ENCODE results near the gene HSPA12B.

HSPA12B gene

DNA sequence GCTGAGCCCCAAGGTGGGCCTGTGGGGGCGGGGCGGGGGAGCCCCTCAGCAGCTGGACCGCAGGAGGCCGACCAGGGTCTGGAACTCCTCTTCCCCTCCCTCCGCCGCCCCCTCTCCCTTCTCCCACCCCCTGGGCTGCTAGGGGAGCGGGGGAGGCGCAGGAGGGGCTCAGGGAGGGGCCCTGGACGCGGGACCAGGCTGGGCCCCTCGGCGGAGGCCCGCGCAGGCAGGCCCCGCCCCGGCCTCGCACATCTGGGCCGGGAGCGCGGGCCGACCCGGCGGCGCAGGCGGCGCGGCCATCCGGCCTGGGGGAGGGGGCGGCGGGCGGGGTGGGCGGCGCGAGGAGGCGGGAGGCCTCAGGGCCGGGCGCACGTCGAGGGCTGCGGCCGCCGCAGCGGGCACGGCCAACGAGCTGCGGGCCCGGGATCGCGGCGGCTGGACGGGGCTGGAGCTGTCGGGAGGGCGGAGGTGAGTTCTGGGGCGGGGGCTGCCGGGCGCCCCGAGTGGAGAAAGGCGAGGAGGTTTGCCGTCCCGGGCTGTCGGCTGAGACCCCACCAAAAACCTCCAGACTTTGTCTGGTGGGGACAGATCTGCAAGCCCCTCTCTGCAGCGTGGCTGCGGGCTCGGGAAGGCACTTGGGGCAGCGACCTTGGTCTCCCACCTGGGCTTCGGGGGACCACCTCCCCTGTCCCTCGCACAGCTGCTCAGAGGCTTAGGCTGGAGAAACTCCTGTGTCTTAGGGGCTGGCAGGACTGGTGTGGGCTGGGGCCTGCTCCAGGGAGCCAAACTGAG, at the start of gene HSPA12B:
HSPA12B (plus strand) TSS at position 359 of the 792 bp plus-strand sequence. CDS start 5,990 bp downstream, outside the sequence.
- no peak for DNase-seq (ENCODE audit: low read depth in 3 of 3)

DNA sequence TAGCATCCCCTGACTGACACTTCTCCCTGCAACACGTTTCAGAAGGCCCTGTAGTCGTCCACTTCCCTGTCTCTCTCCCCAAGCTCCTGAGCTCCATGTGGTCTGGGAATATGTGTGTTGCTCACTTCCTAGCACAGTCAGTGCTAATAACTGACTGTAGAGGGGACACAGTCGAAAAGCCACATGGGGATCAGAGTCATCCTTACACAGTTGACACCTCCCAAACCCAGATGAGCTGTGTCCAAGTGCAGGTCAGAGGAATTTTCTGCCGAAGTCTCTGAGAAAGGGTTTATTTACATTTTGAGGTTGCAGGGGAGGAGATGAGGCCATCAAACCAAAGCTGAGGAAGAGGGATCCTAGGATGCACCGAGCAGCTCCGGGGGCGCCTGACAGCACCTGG, 47.1 kb upstream of the HSPA12B start:
- no peak for DNase-seq (ENCODE audit: low read depth in 3 of 3)

DNA sequence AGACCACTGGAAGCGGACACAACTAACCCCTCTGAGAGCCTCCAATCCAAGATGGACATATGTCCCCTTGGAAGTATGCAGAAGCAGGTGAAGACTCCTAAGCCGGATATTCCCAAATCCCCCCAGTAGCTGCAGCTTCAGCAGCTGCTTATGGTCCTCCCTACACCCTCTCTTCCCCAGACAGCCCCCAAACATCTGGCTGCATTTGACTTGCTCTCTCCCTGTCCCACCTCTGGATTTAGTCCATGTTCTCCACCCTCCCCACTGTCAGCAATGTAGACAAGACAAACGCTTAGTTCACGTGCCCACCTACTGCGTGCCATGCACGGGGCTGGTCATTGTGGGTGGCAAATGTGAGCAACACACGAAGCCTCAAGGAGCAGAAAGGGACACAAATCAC, 46.1 kb upstream of the HSPA12B start:
- DNase-seq (ENCODE audit: low read depth in 3 of 3) = no peak

DNA sequence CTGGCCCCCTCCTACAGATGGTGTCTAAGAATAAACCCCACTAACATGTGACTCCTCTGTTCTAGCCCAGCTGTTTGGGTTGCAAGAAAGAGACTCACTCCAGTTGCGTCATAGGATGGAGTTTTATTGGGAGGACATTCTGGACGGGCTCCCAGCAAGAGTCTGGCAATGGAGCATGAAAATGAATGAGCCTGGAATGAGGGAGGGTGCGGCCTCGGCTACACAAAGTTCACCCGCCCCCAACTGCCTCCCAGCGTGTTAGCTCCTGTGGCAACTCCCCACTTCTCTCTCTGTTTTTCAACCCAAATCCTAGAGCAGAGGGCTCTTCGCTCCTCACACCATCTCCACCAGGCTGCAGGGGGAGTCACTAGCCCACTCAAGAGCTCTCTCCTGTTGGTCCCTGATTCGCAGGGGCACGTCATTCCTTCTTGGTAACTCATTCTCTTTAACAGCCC, 45.6 kb upstream of the HSPA12B start:
- DNase-seq (ENCODE audit: low read depth in 3 of 3) = no peak

- no peak for DNase-seq (ENCODE audit: low read depth in 3 of 3)
Measured at GRCh38 chr20:3687655-3688054, 44.8 kb upstream of the HSPA12B start.

DNA sequence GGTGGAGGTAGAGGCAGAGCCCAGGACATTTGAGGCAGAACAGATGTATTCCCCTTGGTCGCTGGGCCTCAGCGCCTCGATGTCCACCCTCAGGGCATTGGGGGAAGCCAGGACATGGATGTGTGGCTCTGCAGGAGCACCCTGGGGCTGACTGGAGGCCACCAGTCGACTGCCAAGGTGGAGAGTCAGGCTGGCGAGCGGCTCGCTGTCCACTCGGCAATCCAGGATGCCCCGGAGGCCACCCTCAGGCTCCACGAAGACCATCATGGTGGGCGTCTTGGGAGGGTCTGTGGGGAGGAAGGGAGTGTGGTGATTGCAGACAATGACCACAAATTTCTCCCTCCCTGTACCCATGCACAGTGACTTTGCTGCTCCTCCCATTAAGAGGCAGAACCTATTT, 42.5 kb upstream of the HSPA12B start:
- no peak for DNase-seq (ENCODE audit: low read depth in 3 of 3)

DNA sequence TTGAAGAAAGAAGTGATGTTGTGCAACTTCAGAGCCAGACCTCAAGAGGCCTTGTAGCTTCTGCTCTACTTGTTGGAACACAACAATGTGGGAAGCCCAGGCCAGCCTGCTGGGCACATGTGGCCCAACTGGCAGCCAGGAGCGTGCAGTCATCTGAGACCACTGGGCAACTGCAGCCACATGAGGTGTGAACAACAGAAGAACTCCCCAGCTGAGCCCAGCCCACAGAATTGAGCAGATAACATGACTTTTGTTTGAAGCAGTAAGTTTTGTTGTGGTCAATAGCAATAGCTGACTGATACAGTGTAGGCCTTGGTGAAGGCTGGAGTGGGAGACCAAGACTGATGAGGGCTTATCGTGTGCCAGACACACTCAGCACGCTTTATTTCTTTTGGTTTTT, 42.1 kb upstream of the HSPA12B start:
- DNase-seq (ENCODE audit: low read depth in 3 of 3) = no peak

GRCh38 chr20:3691306-3691705, 41.2 kb upstream of the HSPA12B start:
- DNase-seq (ENCODE audit: low read depth in 3 of 3) = no peak

DNA sequence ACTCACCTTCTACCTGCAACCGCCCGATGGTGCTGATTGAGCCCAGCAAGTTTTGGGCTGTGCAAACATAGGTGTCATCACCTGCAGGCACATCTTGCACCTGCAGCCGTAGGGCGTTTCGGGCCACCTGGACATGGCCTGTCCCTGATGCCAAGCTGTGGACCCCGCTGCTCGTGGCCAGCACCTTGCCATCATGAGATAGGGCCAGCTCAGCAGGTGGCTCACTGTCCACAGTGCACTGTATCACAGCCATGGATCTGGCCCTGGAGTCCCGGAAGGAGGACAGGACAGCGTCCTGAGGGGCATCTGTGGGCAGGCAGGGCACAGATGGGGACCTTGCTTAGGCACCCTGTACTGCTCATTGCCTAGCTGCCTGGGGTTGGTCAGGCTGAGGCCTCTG, 40.6 kb upstream of the HSPA12B start:
- DNase-seq (ENCODE audit: low read depth in 3 of 3) = no peak

DNA sequence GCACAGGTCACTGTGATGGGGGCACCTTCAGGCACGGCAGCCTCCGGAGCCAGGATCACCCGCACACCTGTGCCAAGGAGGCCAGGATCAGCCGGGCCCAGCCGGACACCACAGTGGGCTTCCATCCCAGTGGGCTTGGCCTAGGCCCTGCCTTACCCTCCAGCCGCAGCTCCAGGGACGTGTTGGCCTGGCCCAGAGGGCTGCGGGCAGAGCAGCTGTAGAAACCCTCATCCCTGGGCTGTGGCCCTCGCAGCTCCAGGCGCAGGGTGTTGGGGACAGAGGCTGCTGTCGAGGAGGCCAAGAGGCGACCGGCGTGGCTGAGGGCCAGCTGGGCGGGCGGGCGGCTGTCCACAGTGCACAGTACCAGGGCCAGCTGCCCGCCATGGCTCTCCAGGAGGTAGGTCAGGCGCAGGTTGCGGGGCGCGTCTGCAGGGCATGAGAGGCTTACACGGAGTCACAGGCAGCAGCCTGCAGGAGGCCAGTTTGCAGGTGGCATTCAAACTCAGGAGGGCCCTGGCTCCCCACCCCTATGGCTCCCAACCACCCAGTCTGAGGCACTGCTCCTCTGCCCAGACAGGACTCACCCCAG, 39.7 kb upstream of the HSPA12B start:
- no peak for DNase-seq (ENCODE audit: low read depth in 3 of 3)

- DNase-seq (ENCODE audit: low read depth in 3 of 3) = no peak
Measured at GRCh38 chr20:3693376-3693775, 39.1 kb upstream of the HSPA12B start.

DNA sequence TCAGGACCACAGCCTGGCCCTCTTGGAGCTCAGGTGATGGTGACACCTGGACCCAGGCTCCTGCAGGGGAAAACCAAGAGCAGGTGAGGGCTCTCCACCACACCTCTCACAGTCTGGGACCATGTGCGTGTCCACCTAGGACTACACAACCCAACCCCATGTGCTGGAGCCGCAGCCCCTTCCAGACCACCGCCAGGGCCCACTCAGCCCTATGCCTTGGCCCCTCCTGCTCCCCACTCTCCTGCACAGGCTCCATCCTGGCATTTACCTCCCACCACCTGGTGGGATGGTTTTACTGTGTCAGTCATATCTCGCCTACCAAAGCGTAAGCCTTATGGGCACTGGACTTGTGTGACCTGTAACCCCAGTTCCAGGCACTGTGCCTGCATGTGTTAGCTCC, 37.6 kb upstream of the HSPA12B start:
- no peak for DNase-seq (ENCODE audit: low read depth in 3 of 3)

- no peak for DNase-seq (ENCODE audit: low read depth in 3 of 3)
Measured at GRCh38 chr20:3696200-3696599, 36.3 kb upstream of the HSPA12B start.

GRCh38 chr20:3696745-3697587, 35.5 kb upstream of the HSPA12B start:
- DNase-seq (ENCODE audit: low read depth in 3 of 3) = no peak

- DNase-seq (ENCODE audit: low read depth in 3 of 3) = no peak
Measured at GRCh38 chr20:3697588-3698305, 34.7 kb upstream of the HSPA12B start.

- no peak for DNase-seq (ENCODE audit: low read depth in 3 of 3)
Measured at GRCh38 chr20:3698591-3699001, 33.9 kb upstream of the HSPA12B start.

GRCh38 chr20:3699037-3699436, 33.4 kb upstream of the HSPA12B start:
- no peak for DNase-seq (ENCODE audit: low read depth in 3 of 3)

DNA sequence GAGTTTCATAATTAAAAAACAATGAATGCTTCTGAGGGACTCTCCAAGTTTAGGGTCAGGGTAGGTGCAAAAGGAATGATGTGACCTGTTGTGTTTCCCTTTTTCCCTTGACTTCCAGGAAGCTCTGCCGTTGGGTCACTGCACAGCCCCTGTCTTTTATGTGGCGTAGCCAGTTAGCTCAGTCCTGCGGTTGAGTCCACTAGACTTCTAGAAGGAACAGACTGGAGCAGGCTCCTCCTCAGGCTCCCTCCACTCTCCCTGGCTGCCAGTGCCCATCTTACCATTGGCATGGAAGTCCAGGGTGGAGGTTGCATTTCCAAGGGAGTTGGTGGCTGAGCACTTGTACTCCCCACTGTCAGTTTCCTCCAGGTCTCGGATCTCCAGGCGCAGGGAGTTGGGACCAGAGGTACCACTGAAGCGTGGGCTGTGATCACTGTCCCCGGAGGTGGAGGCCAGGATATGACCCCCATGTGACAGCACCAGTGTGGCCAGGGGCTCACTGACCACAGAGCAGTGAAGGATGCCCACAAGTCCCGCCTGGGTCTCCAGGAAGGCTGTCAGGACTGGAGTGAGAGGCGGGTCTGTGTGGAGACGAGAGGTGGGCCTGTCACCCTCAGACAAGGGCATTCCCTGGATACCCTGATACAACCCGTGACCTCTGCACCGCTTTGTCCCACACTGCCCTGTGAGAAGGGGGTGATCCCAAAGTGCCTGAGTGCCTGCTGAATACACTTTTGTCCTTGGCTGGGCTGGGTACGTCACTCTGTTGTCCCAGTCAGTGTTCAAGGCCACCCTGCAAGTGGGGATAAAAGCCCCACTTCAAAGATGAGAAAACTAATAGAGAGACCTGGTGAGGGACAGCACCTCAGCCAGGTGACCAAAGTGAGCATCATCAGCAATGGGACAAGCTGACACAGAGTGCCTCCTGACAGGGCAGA, 31.2 kb upstream of the HSPA12B start:
- no peak for DNase-seq (ENCODE audit: low read depth in 3 of 3)

GRCh38 chr20:3702611-3703391, 29.7 kb upstream of the HSPA12B start:
- DNase-seq (ENCODE audit: low read depth in 3 of 3) = no peak

GRCh38 chr20:3704087-3704486, 28.4 kb upstream of the HSPA12B start:
- no peak for DNase-seq (ENCODE audit: low read depth in 3 of 3)
